Type B pancreatic cell (in vitro differentiated cells): ENCODE data around the gene ALKBH5. TPM values are rescaled to one million over a fixed set of nuclear protein-coding genes. Genes with fewer than 3 reads are reported as not detected.

ENCODE experiments used
- DNase-seq: peaks from one replicate; pipeline ENCODE4 v3.0.0; 2021; ENCODE audit warnings: mixed read lengths; ENCODE audit not compliant: unreplicated experiment; ENCODE audit errors: extremely low spot score
- H3K27ac Mint-ChIP-seq: 2 replicates; pipeline ENCODE4 v1.8.0; 2021; ENCODE audit warnings: mild to moderate bottlenecking, mixed read lengths
- H3K27me3 Mint-ChIP-seq: 2 replicates; pipeline ENCODE4 v1.8.0; 2021; ENCODE audit warnings: mixed read lengths
- H3K36me3 Mint-ChIP-seq: 2 replicates; pipeline ENCODE4 v1.8.0; 2021; ENCODE audit warnings: mixed read lengths
- H3K4me1 Mint-ChIP-seq: one replicate; pipeline ENCODE4 v1.8.0; 2021; ENCODE audit warnings: mixed read lengths; ENCODE audit not compliant: unreplicated experiment
- H3K4me3 Mint-ChIP-seq: 2 replicates; pipeline ENCODE4 v1.8.0; 2021; ENCODE audit warnings: mild to moderate bottlenecking, mixed read lengths
- H3K9me3 Mint-ChIP-seq: 2 replicates; pipeline ENCODE4 v1.8.0; 2021; ENCODE audit warnings: mixed read lengths
- total RNA-seq: library from RNA; stranded (reverse); gene quantifications from 2 replicates; pipeline ENCODE4 v1.2.1, GENCODE V29; 2021; ENCODE audit warnings: low replicate concordance
- TF ChIP-seq, protein P1 (sequence below): fragments of 200-600 bp; sonication (generic); conservative IDR thresholded peaks from 2 replicates; pipeline ENCODE4 v1.5.0; 2021; ENCODE audit warnings: antibody characterized with exemption, mild to moderate bottlenecking

The ALKBH5 gene
- total RNA-seq, 1 donor from 2014 or later, result 88.8 TPM

DNA sequence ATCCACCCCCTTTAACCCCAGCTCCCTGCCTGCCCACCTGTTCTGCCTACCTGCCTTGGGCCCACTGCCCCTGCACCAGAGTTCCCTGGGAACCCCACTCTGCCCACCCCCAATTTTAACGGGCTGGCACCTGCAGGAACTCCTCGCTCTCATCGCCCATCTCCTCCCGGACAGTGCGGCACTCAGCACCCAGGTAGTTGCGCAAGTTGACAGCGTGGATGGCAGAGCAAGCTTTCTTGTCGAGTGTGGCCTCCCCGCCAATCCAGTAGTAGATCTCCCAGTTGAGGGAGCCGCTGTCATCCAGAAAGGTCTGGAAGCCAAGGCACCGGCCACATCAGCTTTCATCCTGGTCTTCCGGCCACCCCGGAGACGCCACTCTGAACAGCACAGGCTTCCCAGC, 67.1 kb downstream of the ALKBH5 start:
- H3K27me3 Mint-ChIP-seq, result no peaks in the 10 kb centered on the region
- peaks cover 12% of the 10 kb centered on the region for H3K36me3 Mint-ChIP-seq
- H3K9me3 Mint-ChIP-seq, result no peaks in the 10 kb centered on the region
- TF ChIP-seq, protein P1, sequence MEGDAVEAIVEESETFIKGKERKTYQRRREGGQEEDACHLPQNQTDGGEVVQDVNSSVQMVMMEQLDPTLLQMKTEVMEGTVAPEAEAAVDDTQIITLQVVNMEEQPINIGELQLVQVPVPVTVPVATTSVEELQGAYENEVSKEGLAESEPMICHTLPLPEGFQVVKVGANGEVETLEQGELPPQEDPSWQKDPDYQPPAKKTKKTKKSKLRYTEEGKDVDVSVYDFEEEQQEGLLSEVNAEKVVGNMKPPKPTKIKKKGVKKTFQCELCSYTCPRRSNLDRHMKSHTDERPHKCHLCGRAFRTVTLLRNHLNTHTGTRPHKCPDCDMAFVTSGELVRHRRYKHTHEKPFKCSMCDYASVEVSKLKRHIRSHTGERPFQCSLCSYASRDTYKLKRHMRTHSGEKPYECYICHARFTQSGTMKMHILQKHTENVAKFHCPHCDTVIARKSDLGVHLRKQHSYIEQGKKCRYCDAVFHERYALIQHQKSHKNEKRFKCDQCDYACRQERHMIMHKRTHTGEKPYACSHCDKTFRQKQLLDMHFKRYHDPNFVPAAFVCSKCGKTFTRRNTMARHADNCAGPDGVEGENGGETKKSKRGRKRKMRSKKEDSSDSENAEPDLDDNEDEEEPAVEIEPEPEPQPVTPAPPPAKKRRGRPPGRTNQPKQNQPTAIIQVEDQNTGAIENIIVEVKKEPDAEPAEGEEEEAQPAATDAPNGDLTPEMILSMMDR, result no peak
- no peak overlapping the region for H3K4me3 Mint-ChIP-seq
- H3K4me1 Mint-ChIP-seq, result peaks cover 15% of the 10 kb centered on the region
- DNase-seq, result no peak
- peak overlapping the region; percentile 62 for H3K27ac Mint-ChIP-seq

DNA sequence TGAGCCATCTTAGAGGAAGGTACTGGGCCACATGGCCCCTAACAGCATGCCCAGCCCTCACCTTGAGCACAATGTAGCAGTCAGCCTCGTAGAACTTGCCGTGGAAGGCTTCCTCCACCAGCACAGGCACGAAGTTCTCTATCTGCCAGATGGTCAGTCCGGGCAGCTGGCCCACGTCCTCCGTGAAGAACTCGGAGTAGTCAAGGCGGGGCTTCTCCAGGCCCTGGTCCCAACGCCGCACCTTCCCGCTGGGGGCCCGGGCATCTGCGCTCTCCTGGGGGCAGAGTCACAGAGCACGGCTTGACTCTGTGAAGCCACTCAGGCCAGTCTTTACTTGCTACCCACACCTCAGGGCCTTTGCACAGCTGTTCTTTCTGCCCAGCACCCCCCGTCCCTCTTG, 67.6 kb downstream of the ALKBH5 start:
- Mint-ChIP-seq H3K36me3 (peaks cover 12% of the 10 kb centered on the region), H3K9me3 (no peaks in the 10 kb centered on the region), H3K27me3 (no peaks in the 10 kb centered on the region), H3K4me3 (no peak overlapping the region), H3K4me1 (peaks cover 15% of the 10 kb centered on the region), H3K27ac (no peak overlapping the region)
- TF ChIP-seq, protein P1, result no peak
- no peak for DNase-seq

DNA sequence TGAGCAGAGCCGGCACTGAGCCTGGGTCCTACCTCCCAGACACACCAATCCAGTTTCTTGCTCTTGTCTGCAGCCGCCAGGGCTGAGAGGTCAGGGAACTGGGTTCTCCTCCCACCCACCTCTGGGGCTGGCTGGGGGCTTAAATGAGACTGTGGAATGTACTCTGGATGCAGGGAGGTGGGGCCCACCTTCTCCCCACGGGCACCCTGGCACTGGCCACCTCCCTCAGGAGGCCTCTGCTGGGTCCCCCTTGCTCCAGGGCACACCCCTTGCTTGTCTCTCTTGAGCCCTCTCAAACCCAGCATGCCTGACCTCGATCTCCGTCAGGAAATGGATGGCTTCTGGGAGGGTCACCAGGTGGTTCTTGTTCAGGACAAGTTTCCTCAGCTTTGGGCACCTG, 68.5 kb downstream of the ALKBH5 start:
- H3K27me3 Mint-ChIP-seq, result no peaks in the 10 kb centered on the region
- no peak overlapping the region for H3K27ac Mint-ChIP-seq
- no peak overlapping the region for H3K4me3 Mint-ChIP-seq
- H3K36me3 Mint-ChIP-seq, result peaks cover 10% of the 10 kb centered on the region
- no peak for DNase-seq
- peaks cover 13% of the 10 kb centered on the region for H3K4me1 Mint-ChIP-seq
- TF ChIP-seq, protein P1, result no peak
- H3K9me3 Mint-ChIP-seq, result no peaks in the 10 kb centered on the region

DNA sequence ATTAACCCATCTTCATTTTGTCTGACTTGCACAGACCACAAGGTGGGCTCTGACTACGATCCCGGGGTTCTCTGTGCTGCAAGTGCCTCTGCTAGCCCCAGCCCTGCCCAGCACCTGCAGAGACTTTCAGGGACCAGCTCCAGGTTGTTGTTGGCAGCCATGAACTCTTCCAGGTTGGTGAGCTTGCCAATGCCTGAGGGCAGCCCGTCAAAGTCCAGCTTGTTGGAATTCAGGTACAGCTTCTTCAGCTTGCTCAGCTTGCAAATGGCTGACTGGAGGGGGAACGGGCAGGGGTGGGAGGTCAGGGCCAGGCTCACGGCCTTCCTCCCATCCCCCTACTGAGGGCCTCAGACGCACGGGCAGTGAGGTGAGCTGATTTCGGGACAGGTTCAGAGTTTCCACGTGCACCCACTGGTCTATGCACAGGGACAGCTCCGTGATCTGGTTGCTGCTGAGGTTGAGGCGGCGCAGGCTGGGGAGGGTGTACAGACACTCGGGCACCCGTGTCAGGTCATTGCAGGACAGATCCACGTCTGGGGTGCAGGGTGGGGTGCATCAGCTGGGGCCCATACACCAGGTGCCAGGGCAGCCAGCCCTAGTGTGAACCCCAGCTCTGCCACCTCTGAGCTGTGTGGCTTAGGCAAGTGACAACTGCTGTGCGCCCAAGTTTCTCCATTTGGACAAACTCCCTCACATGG, 69.7 kb downstream of the ALKBH5 start:
- TF ChIP-seq, protein P1, result no peak
- H3K27me3 Mint-ChIP-seq, result no peaks in the 10 kb centered on the region
- DNase-seq, result no peak
- no peak overlapping the region for H3K27ac Mint-ChIP-seq
- H3K4me3 Mint-ChIP-seq, result no peak overlapping the region
- no peaks in the 10 kb centered on the region for H3K9me3 Mint-ChIP-seq
- H3K36me3 Mint-ChIP-seq, result peaks cover 4% of the 10 kb centered on the region
- H3K4me1 Mint-ChIP-seq, result peaks cover 11% of the 10 kb centered on the region

DNA sequence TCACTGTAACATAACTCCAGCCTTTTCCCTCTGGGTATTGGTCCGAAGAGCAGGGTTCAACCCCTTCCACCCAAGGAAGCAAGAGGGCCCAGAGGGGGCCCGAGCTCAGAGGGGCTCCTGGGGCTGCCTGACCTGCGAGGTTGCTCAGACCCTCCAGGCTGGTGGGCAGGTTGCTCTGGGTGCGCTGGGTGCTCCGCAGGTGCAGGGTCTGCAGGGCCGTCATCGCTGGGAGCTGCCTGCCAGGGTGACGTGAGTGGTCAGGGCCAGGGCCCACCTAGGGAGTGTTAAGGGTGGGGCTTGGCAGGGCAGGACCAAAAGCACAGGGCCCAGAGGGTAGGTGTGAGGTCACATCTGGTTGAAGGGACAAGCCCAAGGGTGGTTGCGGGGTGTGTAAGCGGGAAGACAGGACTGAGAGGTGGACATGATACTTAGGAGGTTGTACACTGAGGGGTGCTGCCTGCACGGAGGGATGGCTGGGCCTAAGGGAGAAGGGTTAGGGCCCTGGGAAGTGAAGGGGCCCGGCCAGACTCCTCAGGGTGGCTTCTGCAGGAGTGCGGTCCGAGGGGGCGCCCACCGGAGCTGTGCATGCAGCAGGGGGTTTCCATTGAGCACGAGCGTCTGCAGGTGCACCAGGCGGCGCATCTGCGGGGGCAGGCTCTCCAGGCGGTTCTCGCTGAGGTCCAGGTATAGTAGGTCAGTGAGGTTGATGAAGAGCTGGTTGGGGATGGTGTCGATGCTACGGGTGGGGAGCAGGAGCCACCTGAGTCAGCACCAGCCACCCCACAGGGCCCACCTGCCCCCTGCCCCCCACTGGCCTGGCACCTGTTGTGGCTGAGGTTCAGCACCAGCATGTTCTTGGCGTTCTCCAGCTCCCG, 70.6 kb downstream of the ALKBH5 start:
- Mint-ChIP-seq H3K4me3 (no peak overlapping the region), H3K4me1 (peaks cover 8% of the 10 kb centered on the region), H3K36me3 (peaks cover 4% of the 10 kb centered on the region), H3K27ac (no peak overlapping the region), H3K27me3 (no peaks in the 10 kb centered on the region), H3K9me3 (no peaks in the 10 kb centered on the region)
- no peak for DNase-seq
- TF ChIP-seq, protein P1, result no peak
